Skeletal muscle cell (primary cell): ENCODE measurements around the gene LCLAT1.

ENCODE experiments used
- DNase-seq: peaks from one replicate; pipeline ENCODE4 v3.0.0-alpha.2; 2010; ENCODE audit warnings: low read depth
- H3K4me3 ChIP-seq: 2 replicates; pipeline ENCODE4 v1.5.1; 2011; ENCODE audit warnings: low read depth, mild to moderate bottlenecking, control low read depth, low read length, moderate library complexity

Gene LCLAT1

GRCh38 chr2:30421604-30422443 lies 25.2 kb upstream of the LCLAT1 start:
- DNase-seq: peak; percentile 83
- peak overlapping the region; percentile 17 for H3K4me3 ChIP-seq

GRCh38 chr2:30422444-30423040 lies 24.5 kb upstream of the LCLAT1 start:
- peak; percentile 23 for DNase-seq
- peak overlapping the region; percentile 17 for H3K4me3 ChIP-seq

- no peak overlapping the region for H3K4me3 ChIP-seq
- no peak for DNase-seq
These were observed 22.8 kb upstream of the LCLAT1 start for GRCh38 chr2:30424231-30424630.

DNA sequence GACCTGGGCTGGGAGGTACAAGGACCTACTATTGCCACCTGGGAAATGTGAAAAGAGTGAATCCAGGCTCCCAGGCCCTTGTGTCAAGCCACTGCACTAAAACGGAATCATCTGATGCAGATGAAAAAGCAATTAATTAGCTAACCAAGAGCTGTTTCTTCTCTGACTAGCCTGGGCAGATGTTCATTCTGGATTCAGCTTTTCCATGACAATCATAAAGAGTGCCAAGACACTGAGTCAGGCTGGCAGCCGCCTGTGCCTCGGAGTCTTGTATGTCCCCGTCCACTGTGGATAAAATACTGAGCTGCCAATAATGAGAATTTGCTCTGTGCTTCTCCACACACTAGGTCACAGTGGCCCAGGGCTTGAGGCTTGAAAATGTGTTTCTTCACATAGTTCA lies 21.7 kb upstream of the LCLAT1 start:
- DNase-seq: no peak
- H3K4me3 ChIP-seq: no peak overlapping the region

- H3K4me3 ChIP-seq: no peak overlapping the region
- no peak for DNase-seq
These were observed 19.3 kb upstream of the LCLAT1 start for GRCh38 chr2:30427606-30428347.

DNA sequence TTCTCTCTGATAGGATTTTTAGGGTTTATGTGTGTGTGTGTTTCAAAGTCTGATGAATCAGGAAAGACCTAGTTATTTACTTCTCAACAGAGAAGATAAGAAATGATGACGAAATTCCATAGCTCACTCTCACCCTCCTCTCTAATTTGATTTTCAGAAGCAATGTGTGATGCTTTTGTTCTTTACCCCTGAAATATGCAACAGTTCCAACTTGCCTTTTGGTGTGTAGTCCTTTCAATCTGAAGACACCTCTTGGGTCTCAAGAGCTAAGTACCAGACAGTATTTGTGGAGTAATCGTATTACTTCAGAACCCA lies 18.7 kb upstream of the LCLAT1 start:
- no peak overlapping the region for H3K4me3 ChIP-seq
- no peak for DNase-seq

GRCh38 chr2:30428827-30429461 lies 18.1 kb upstream of the LCLAT1 start:
- no peak overlapping the region for H3K4me3 ChIP-seq
- DNase-seq: no peak

- no peak for DNase-seq
- no peak overlapping the region for H3K4me3 ChIP-seq
These were observed 13.3 kb upstream of the LCLAT1 start for GRCh38 chr2:30433541-30434299.

DNA sequence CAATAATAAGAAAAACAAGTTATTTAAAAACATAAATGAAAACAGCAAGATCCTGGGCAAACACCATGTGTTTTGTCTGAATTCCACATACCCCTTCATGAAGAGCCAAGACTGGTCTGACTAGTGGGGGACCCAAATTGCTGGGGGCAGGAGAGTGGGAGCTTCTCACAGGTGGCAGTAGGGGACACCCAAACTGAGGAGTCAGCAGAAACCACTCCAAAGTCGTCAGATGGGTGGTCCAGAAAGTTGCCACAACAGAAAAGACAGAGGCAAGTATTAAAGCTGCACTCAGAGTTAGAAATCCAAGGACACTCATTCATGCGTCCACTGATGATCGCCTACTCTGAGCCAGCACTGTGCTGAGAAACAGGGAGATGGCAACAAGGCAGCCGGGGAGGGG lies 12.3 kb upstream of the LCLAT1 start:
- no peak for DNase-seq
- H3K4me3 ChIP-seq: no peak overlapping the region

DNA sequence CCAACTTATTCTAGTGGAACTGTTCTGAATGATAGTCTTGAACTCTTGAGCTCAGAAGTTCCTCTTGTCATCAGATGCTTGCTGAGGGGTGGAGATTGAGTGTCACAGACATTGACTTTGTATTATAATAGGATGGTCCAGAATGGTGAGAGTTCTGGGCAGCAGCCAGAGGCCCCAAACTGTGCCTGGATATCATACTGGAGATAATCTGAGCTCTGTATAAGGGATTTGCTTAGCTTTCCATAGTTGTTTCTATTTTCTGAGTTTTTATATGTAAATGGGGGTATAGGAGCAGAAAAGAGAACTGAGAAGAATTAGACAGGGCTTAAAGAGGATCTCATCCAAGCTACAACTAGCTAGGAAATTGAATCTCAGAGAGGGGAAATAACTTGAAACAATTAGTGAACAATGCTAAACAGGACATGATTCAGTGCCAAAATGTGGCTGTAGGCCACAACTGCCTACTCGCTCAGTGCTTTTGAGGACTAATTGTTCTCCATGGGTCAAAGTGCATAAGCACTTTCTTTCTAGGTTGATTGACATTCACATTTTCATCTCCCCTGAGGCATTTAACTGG lies 10.1 kb upstream of the LCLAT1 start:
- H3K4me3 ChIP-seq: no peak overlapping the region
- DNase-seq: no peak

DNA sequence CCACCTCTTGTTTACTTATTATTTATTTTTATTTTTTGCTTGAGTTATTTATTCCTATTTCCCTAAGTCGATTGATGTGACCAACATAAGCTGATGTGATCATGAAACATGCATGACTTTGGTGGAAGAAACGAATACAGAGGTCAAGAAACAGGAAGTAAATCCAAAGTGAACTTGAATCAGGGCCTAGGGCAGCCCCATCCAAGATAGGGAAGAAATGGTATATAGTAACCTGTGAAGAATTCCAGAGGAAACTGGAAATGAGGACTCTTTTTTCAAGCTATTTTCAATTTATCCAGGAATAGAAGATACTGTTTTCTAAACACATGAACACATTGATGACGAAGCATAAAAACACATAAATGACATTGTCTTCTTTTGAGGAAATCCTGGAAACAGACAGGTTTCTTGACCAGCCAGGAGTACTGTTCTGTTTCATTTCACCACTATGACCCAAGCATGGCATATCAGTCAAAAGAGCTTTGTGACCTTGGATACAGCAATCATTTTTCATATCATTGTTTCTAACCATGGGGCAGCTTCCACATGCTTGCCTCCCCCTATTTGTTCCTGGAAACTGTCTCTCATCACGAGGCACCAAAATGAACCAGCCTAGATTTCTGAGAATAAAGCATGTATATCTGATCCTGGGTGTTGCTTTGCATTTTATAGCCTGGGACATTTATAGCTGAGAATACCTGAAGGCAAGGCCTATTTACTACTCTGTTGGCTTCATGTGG lies 9.1 kb upstream of the LCLAT1 start:
- H3K4me3 ChIP-seq: no peak overlapping the region
- DNase-seq: no peak

GRCh38 chr2:30439296-30439695 lies 7.8 kb upstream of the LCLAT1 start:
- DNase-seq: no peak
- H3K4me3 ChIP-seq: no peak overlapping the region

DNA sequence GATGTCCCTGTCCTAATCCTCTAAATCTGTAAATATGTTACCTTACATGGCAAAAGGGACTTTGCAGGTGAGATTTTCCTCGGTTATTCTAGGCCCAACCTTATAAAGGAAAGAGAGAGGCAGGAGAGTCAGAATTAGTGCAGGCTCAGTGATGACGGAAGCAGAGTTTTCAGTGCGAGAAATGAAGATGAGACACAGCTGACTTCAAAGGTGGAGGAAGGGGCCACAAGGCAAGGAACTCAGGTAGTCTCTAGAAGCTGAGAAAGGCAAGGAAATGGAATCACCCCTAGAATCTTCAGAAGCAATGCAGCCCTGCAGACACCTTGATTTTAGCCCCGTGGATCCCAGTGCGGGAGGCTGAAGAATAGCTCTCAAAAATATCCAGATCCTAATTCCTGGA lies 7.2 kb upstream of the LCLAT1 start:
- H3K4me3 ChIP-seq: no peak overlapping the region
- no peak for DNase-seq

DNA sequence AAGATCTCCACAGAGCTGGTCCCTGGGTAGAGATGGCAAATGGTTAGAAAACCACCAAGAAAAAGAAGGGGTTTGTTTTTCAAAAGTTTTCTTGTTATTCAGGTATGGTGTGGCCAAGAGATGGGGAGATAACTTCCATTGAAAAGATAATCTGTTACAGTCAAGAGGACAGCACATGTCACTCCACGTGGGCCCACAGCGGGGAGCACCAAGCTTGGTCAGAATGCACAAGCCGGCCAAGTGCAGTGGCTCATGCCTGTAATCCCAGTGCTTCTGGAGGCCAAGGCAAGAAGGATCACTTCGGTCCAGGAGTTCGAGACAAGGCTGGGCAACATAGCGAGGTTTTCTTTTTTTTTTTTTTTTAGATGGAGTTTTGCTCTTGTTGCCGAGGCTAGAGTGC lies 6.0 kb upstream of the LCLAT1 start:
- no peak for DNase-seq

DNA sequence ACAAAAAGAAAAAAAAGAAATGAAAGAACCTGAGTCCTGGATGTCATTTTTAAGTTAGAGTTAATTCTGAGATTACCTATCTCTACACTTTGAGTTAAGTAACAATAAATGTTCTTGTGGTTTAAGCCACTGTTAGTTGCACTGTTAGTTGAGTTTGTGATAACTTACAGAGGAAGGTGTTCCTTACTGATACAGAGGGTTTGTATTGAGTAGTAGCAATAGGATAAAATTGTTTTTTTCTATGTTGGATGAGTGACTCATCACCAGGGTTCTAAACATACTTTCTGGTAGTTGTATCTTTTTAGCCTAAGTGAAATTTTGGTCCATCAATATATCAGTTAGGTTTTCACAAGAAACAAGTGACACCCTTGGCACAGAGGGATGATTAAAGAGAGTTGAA lies 4.0 kb upstream of the LCLAT1 start:
- no peak overlapping the region for H3K4me3 ChIP-seq
- DNase-seq: no peak

More for the DNA sequence above, 6.0 kb upstream of the LCLAT1 start:
- no peak overlapping the region for H3K4me3 ChIP-seq

- no peak for DNase-seq
- H3K4me3 ChIP-seq: no peak overlapping the region
These were observed 2.8 kb upstream of the LCLAT1 start for GRCh38 chr2:30444273-30444672.

DNA sequence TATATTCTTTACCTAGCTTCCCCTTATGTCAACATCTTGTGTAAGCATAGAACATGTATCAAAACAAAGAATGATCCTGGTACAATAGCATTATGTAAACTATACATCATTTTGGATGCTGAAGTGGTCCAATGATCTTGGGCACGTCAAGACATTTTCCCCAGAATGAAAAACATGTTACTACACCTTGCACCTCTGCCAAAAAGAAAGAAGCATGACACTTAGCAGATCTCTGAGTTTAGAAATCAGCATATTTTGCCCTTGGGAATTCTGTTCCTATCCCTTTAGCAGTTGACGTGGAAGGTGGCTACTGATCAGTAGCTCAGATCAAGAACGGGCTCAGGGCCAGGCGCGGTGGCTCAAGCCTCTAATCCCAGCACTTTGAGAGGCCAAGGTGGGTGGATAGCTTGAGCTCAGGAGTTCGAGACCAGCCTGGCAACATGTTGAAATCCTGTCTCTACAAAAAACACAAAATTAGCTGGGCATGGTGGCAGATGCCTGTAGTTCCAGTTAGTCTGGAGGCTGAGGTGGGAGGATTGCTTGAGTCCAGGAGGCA lies 1.7 kb upstream of the LCLAT1 start:
- no peak overlapping the region for H3K4me3 ChIP-seq
- no peak for DNase-seq

GRCh38 chr2:30446602-30447148 lies 371 bp upstream of the LCLAT1 start:
- no peak for DNase-seq
- peak overlapping the region; percentile 96 for H3K4me3 ChIP-seq
